HS-5 (cell line): Measurements from ENCODE around the gene QPRT.
"Not testable (repeated sequence)": the region's sequence is repeated elsewhere in the genome, so short reads cannot be mapped to it uniquely, and the experiment has no call there.

Experiments used
- DNase-seq: peaks from one replicate; pipeline ENCODE4 v3.0.0-alpha.2; 2012; ENCODE audit warnings: low read depth

Gene QPRT

DNA sequence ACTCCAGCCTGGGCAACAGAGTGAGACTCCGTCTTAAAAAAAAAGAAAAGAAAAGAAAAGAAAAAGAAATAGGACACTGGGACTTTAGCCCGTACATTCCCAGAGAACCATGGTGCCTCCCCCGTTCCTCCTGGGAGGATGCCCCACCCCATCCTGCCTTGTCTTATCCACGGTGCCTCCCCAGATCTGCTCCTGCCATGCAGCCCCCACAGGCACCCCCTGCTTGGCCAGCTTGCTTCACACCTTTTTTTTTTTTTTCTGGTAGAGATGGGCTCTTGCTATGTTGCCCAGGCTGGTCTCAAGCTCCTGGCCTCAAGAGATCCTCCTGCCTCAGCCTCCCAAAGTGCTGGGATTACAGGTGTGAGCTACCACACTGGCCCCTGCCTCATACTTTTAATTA, 67.5 kb downstream of the QPRT start:
- DNase-seq: not testable (repeated sequence)
